H9 (cell line): ENCODE results near the gene LRRC26. TPM values are rescaled to one million over a fixed set of nuclear protein-coding genes. Genes with fewer than 3 reads are reported as not detected.

ENCODE experiments used
- DNase-seq: peaks from one replicate; pipeline ENCODE4 v3.0.0-alpha.2; 2017
- H2AFZ ChIP-seq: one replicate; pipeline ENCODE4 v1.6.1; 2013; ENCODE audit warnings: mild to moderate bottlenecking, low read length, control low read depth, moderate library complexity
- H2AK5ac ChIP-seq: 2 replicates; pipeline ENCODE4 v1.6.1; 2013; ENCODE audit warnings: low read length, control low read depth, mixed read lengths; ENCODE audit not compliant: insufficient read length
- H2BK120ac ChIP-seq: one replicate; pipeline ENCODE4 v1.6.1; 2013; ENCODE audit warnings: low read depth, mild to moderate bottlenecking, low read length, control low read depth, inconsistent platforms; ENCODE audit not compliant: poor library complexity, severe bottlenecking
- H2BK12ac ChIP-seq: 2 replicates; pipeline ENCODE4 v1.6.1; 2013; ENCODE audit warnings: low read length, control low read depth, mixed read lengths, low read depth; ENCODE audit not compliant: insufficient read length
- H2BK15ac ChIP-seq: 2 replicates; pipeline ENCODE4 v1.6.1; 2013; ENCODE audit warnings: low read depth, low read length, control low read depth
- H2BK20ac ChIP-seq: one replicate; pipeline ENCODE4 v1.6.1; 2013; ENCODE audit warnings: low read depth, mild to moderate bottlenecking, low read length, control low read depth, inconsistent platforms; ENCODE audit not compliant: poor library complexity, severe bottlenecking
- H2BK5ac ChIP-seq: 2 replicates; pipeline ENCODE4 v1.6.1; 2013; ENCODE audit warnings: low read length, control low read depth, mixed read lengths; ENCODE audit not compliant: insufficient read length
- H3K14ac ChIP-seq: 2 replicates; pipeline ENCODE4 v1.6.1; 2013; ENCODE audit warnings: low read length, control low read depth; ENCODE audit not compliant: insufficient read depth
- H3K18ac ChIP-seq: 2 replicates; pipeline ENCODE4 v1.6.1; 2013; ENCODE audit warnings: low read depth, mild to moderate bottlenecking, mixed read lengths, low read length, control low read depth; ENCODE audit not compliant: insufficient read length
- H3K23ac ChIP-seq: 2 replicates; pipeline ENCODE4 v1.6.1; 2013; ENCODE audit warnings: low read length, control low read depth, mixed read lengths, low read depth; ENCODE audit not compliant: insufficient read length
- H3K23me2 ChIP-seq: 2 replicates; pipeline ENCODE4 v1.6.1; 2013; ENCODE audit warnings: low read depth, mild to moderate bottlenecking, mixed read lengths, low read length, control low read depth; ENCODE audit not compliant: insufficient read length, poor library complexity, severe bottlenecking
- H3K27ac ChIP-seq: 2 replicates; pipeline ENCODE4 v1.5.1; 2013; ENCODE audit warnings: low read length, control low read depth, mixed read lengths, low read depth; ENCODE audit not compliant: insufficient read length
- H3K27me3 ChIP-seq: 2 replicates; pipeline ENCODE4 v1.6.1; 2013; ENCODE audit warnings: low read length, control low read depth, inconsistent platforms; ENCODE audit not compliant: insufficient read depth
- H3K4ac ChIP-seq: 2 replicates; pipeline ENCODE4 v1.6.1; 2013; ENCODE audit warnings: low read depth, mild to moderate bottlenecking, control low read depth, inconsistent platforms, low read length, moderate library complexity
- H3K4me1 ChIP-seq: 2 replicates; pipeline ENCODE4 v1.6.1; 2013; ENCODE audit warnings: low read length, control low read depth, inconsistent platforms; ENCODE audit not compliant: insufficient read depth
- H3K4me2 ChIP-seq: 2 replicates; pipeline ENCODE4 v1.6.1; 2013; ENCODE audit warnings: low read length, control low read depth, mixed read lengths; ENCODE audit not compliant: insufficient read length, insufficient read depth
- H3K56ac ChIP-seq: 2 replicates; pipeline ENCODE4 v1.6.1; 2013; ENCODE audit warnings: low read depth, mild to moderate bottlenecking, mixed read lengths, low read length, control low read depth; ENCODE audit not compliant: insufficient read length
- H3K79me1 ChIP-seq: 2 replicates; pipeline ENCODE4 v1.6.1; 2013; ENCODE audit warnings: low read depth, mild to moderate bottlenecking, moderate library complexity, low read length, control low read depth, inconsistent platforms; ENCODE audit not compliant: insufficient read depth, poor library complexity, severe bottlenecking
- H3K79me2 ChIP-seq: 2 replicates; pipeline ENCODE4 v1.6.1; 2013; ENCODE audit warnings: low read length, control low read depth, inconsistent platforms; ENCODE audit not compliant: insufficient read depth
- H3K9ac ChIP-seq: 2 replicates; pipeline ENCODE4 v1.6.1; 2013; ENCODE audit warnings: low read length, control low read depth, mixed read lengths; ENCODE audit not compliant: insufficient read length; ENCODE audit errors: extremely low read depth
- H3K9me3 ChIP-seq: one replicate; pipeline ENCODE4 v1.6.1; 2013; ENCODE audit warnings: low read depth, low read length, inconsistent platforms; ENCODE audit not compliant: control insufficient read depth
- H3T11ph ChIP-seq: one replicate; pipeline ENCODE4 v1.6.1; 2013; ENCODE audit warnings: mild to moderate bottlenecking, low read length, control low read depth, inconsistent platforms
- H4K20me1 ChIP-seq: one replicate; pipeline ENCODE4 v1.6.1; 2013; ENCODE audit not compliant: control insufficient read depth, insufficient read length, insufficient read depth
- H4K5ac ChIP-seq: 2 replicates; pipeline ENCODE4 v1.6.1; 2013; ENCODE audit warnings: low read depth, mild to moderate bottlenecking, mixed read lengths, low read length, control low read depth; ENCODE audit not compliant: insufficient read length
- H4K8ac ChIP-seq: replicated peaks from 2 replicates; pipeline ENCODE4 v1.6.1; 2013; ENCODE audit warnings: low read length, control low read depth, mixed read lengths, low read depth; ENCODE audit not compliant: insufficient read length
- H4K91ac ChIP-seq: 2 replicates; pipeline ENCODE4 v1.6.1; 2013; ENCODE audit warnings: low read depth, mild to moderate bottlenecking, moderate library complexity, mixed read lengths, low read length, control low read depth; ENCODE audit not compliant: insufficient read length
- H3K27ac Mint-ChIP-seq, 3 experiments: 2 replicates in 2 of 3; 3 replicates in 1 of 3; pipeline ENCODE4 v1.8.0; 2020 to 2021; ENCODE audit warnings: mixed read lengths in 3 of 3, mild to moderate bottlenecking in 1 of 3, moderate library complexity in 1 of 3
- H3K27me3 Mint-ChIP-seq: 2 replicates; pipeline ENCODE4 v1.8.0; 2021; ENCODE audit warnings: low read depth, mild to moderate bottlenecking, moderate library complexity, mixed read lengths
- H3K36me3 Mint-ChIP-seq, 3 experiments: 2 replicates in 2 of 3; 3 replicates in 1 of 3; pipeline ENCODE4 v1.8.0; 2020 to 2021; ENCODE audit warnings: low read depth in 3 of 3, mixed read lengths in 3 of 3; ENCODE audit not compliant: insufficient read depth in 1 of 3
- H3K4me1 Mint-ChIP-seq, 2 experiments: 2 replicates each; pipeline ENCODE4 v1.8.0; 2020; ENCODE audit warnings: mixed read lengths in 2 of 2
- H3K4me3 Mint-ChIP-seq, 2 experiments: 2 replicates in 1 of 2; 3 replicates in 1 of 2; pipeline ENCODE4 v1.8.0; 2020 to 2021; ENCODE audit warnings: mild to moderate bottlenecking in 2 of 2, mixed read lengths in 2 of 2, moderate library complexity in 1 of 2
- H3K9me3 Mint-ChIP-seq, 2 experiments: 2 replicates in 1 of 2; 3 replicates in 1 of 2; pipeline ENCODE4 v1.8.0; 2020; ENCODE audit warnings: mild to moderate bottlenecking in 2 of 2, mixed read lengths in 2 of 2, moderate library complexity in 1 of 2
- CTCF ChIP-seq: fragments of 200-600 bp; sonication (generic); conservative IDR thresholded peaks from 3 replicates; pipeline ENCODE4 v1.8.0; 2021; ENCODE audit warnings: antibody characterized with exemption, mild to moderate bottlenecking
- WGBS: extraction: QIAGEN DNeasy Blood & Tissue Kit; methylation state at CpG from one replicate; pipeline ENCODE4 v1.1.7; 2013; ENCODE audit warnings: missing lambda C conversion rate, low lambda C conversion rate, mixed read lengths; ENCODE audit not compliant: insufficient read length; ENCODE audit errors: extremely low coverage; 5-methylcytosine and 5-hydroxymethylcytosine counted together
- total RNA-seq: library from RNA; stranded (reverse); gene quantifications from 2 replicates; pipeline ENCODE4 v1.2.1, GENCODE V29; 2021

LRRC26 gene
- total RNA-seq, 1 experiment from 2014 or later = 0.96 TPM

- H4K5ac ChIP-seq = no peak overlapping the region
- no peak overlapping the region for H3K9ac ChIP-seq
- no CpG with 5 or more reads among the region's 27 CpGs for WGBS
- H2AFZ ChIP-seq = no peak overlapping the region
- no peak overlapping the region for H4K8ac ChIP-seq
- DNase-seq = no peak
- no peak overlapping the region for H3K14ac ChIP-seq
- no peak for TF ChIP-seq CTCF
- H3K4ac ChIP-seq = no peak overlapping the region
- Mint-ChIP-seq H3K9me3 (no peaks in the 10 kb centered on the region; a peak in 2 of 5 replicates), H3K4me3 (no peak overlapping the region), H3K27me3 (peaks cover 40% of the 10 kb centered on the region), H3K36me3 (no peaks in the 10 kb centered on the region), H3K4me1 (peaks cover 0 to 11% of the 10 kb centered on the region in 2 experiments; a peak in 2 of 4 replicates), H3K27ac (no peak overlapping the region)
- H2BK15ac ChIP-seq = no peak overlapping the region
- no peak overlapping the region for H4K91ac ChIP-seq
- no peak overlapping the region for H3K56ac ChIP-seq
- H2BK20ac ChIP-seq = no peak overlapping the region
- no peaks in the 10 kb centered on the region for H4K20me1 ChIP-seq
- H2BK12ac ChIP-seq = no peak overlapping the region
- no peak overlapping the region for H3T11ph ChIP-seq
- H3K18ac ChIP-seq = no peak overlapping the region
- H2BK5ac ChIP-seq = no peak overlapping the region
- H3K23ac ChIP-seq = no peak overlapping the region
- no peak overlapping the region for H3K27ac ChIP-seq
- no peak overlapping the region for H2BK120ac ChIP-seq
- H3K4me2 ChIP-seq = no peak overlapping the region
- H3K79me2 ChIP-seq = no peaks in the 10 kb centered on the region
- H3K4me1 ChIP-seq = no peaks in the 10 kb centered on the region; the same call in 1 of the 2 replicates
- no peaks in the 10 kb centered on the region for H3K79me1 ChIP-seq
- H3K27me3 ChIP-seq = no peaks in the 10 kb centered on the region; the same call in 1 of the 2 replicates
- H2AK5ac ChIP-seq = no peak overlapping the region
- no peaks in the 10 kb centered on the region for H3K9me3 ChIP-seq
- H3K23me2 ChIP-seq = no peaks in the 10 kb centered on the region
Observed at GRCh38 chr9:137148242-137148641, 21.6 kb downstream of the LRRC26 start.
